ENCODE data around the gene TEKT5.

Gene TEKT5

GRCh38 chr16:10608687-10609401 is 85.9 kb downstream of the TEKT5 start:
- no peak for DNase-seq (ENCODE audit: low spot score)

DNA sequence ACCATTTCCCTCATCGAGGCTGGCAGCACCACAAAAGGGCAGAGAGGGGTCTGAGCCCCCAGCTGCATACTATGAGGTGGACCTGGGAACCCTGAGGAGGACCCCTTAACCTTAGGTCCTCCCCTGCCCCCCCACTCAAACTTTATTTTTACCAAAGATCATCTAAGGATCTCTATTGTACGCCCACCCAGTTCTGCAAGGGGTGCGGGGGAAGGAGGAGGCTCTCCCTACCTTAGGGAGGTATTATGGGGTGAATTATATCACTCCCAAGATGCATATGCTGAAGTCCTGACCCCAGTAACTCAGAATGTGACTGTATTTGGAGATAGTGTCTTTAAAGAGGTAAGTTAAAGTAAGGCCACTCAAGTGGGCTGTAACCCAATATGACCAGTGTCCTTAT is 87.6 kb downstream of the TEKT5 start:
- no peak for DNase-seq (ENCODE audit: low spot score)

DNA sequence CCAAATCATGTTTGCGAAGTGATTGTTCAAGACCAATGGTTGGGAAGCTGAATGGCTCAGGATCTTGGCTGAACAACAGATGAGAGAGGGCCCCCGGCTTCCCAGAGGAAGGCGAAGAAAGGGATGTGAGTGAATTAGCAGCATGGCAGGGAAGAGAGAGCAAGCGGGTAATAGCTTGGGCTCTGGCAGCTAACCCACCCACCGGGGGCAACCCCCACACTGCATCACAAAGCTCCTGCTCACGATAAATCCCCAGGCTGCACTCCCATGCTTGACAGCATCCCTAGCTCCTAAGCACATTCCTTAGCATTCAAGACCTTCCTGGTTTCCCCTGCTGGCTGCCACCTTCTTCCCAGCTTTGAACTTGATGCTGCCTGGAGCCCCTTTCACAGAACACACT is 88.1 kb downstream of the TEKT5 start:
- DNase-seq (ENCODE audit: low spot score) = no peak

GRCh38 chr16:10605636-10606035 is 89.1 kb downstream of the TEKT5 start:
- no peak for DNase-seq (ENCODE audit: low spot score)

DNA sequence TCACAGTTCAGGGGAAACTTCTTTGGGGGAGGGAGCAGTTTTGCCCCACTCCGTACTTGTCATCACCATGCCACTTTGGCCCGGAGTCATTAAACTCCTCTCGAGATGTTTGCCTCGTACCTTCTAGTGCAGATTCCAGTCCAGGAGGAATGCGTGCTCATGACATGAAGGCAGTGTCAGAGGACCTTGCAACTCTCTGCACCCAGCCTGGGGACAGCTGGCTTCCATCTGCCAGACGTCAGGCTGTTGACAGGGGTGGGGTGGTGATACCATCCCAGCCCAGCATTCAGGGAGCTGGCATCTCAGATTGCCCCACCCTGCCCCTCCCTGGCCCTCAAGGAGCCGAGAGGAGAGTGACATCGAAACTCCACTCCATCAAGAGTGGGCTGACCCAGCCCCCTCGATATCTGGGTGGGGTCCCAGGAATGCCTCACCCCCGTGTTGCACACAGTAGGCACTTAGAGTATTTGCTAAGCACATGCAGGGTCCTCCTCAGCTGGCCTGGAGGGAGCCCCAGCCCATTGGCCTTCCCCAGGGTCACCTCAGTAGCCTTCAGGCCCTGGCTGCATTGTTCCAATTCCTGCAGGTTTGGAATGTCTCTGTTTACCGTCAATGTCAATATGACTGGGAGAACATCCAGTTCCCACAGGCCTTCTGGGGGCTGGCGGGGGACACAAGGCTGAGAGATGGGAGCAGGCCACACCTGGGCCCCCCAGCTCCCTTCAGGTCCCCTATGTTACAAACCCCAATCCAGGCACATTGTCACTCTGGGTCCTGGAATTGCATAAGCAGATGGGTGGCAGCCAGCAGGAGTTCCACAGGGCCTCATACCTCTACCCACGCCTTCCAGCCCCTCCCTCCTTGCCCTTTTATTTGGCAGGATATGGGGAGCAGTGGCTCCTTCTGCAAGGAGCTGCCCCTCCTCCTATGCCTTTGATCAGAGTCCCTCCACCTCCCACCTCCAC is 93.0 kb downstream of the TEKT5 start:
- DNase-seq (ENCODE audit: low spot score) = no peak

DNA sequence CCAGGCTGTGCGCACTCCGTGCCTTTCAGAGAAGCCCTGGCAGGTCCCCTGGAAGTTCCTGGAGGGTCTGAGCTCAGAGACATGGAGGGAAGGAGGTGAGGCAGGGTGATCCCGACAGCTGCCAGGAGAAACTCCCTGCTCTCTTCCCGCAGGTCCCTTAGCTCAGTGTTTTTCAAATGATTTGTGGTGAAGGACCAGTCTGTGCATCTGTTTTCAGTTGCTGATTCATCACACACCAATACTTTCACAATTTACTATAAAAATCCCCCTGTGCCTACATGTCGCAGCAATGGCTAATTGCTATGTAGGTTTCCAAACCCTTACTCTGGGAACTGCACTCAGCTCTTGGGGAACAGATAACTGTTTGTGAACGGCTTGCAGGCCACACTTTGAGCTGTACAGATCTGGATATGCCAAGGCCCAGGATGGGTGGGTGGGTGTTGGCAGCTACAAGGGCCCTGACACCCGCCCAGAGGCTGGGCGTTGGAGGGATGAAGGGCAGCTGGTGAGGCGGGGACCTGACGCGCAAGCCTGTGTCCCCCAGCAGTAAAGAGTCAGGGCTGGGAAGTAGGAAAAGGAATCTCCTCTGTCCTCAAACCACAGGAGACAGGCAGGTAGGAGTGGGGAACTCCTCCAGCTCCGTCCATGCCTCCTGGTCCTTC is 93.8 kb downstream of the TEKT5 start:
- no peak for DNase-seq (ENCODE audit: low spot score)

DNA sequence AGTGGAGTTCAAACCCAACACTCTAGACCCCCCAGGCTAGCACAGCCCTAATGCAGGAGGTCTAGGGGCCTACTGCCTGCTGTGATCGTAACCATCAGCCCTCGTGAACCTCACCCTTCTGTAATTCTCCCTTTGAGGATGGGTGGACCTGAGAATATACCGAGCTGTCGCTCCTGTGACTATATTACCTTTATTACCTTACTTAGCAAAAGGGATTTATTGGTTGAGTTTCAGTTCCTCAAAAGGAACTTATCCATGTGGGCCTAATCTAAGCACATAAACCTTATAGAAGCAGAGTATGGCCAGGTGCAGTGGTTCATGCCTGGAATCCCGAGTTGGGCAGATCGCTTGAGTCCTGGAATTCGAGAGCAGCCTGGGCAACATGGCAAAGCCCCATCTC is 95.1 kb downstream of the TEKT5 start:
- DNase-seq (ENCODE audit: low spot score) = no peak

- no peak for DNase-seq (ENCODE audit: low spot score)
Measured at GRCh38 chr16:10598157-10598556, 96.6 kb downstream of the TEKT5 start.

GRCh38 chr16:10597187-10597601 is 97.5 kb downstream of the TEKT5 start:
- no peak for DNase-seq (ENCODE audit: low spot score)

GRCh38 chr16:10594312-10594950 is 100.3 kb downstream of the TEKT5 start:
- no peak for DNase-seq (ENCODE audit: low spot score)

GRCh38 chr16:10592611-10593010 is 102.1 kb downstream of the TEKT5 start:
- DNase-seq (ENCODE audit: low spot score) = no peak

GRCh38 chr16:10590342-10590741 is 104.4 kb downstream of the TEKT5 start:
- no peak for DNase-seq (ENCODE audit: low spot score)

DNA sequence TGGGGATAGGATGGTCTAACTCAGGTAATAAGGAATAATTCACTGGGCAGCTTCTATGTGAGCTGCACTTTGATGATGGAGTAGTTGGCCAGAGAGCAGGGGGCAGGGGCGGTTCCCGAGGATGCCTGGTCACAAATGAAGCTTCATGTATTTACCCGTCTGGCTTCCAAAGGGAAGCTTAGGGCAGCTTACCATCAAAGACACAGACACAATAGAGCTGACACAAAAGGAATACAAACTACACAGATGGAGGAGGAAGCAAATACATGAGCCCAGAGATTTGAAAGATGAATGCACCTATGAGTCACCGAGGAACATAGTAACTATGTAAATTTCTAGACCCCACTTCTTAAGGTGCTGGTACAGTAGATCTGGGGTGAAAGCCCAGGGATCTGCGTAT is 105.6 kb downstream of the TEKT5 start:
- no peak for DNase-seq (ENCODE audit: low spot score)

GRCh38 chr16:10587622-10588021 is 107.1 kb downstream of the TEKT5 start:
- no peak for DNase-seq (ENCODE audit: low spot score)

- no peak for DNase-seq (ENCODE audit: low spot score)
Measured at GRCh38 chr16:10584981-10585438, 109.7 kb downstream of the TEKT5 start.

- no peak for DNase-seq (ENCODE audit: low spot score)
Measured at GRCh38 chr16:10583269-10583668, 111.5 kb downstream of the TEKT5 start.

DNA sequence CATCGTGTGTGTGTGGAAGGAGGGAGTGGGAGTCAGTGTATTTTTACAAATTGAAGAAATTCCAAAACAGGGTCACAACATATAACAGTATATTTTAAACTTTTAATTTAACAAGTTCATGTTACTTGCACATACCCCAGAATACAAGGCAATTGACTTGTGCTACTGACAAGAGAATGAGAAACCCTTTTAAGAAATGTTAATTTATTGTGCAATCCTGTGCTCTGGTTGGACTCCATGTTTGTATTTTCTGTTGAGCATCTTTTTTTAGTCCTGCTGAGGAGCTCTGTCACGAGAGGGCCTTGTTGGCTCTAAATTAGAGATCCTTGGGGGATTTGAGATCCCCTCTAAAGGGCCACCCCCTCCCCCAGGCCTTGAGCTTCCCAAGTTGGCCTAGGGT is 113.2 kb downstream of the TEKT5 start:
- DNase-seq (ENCODE audit: low spot score) = no peak

DNA sequence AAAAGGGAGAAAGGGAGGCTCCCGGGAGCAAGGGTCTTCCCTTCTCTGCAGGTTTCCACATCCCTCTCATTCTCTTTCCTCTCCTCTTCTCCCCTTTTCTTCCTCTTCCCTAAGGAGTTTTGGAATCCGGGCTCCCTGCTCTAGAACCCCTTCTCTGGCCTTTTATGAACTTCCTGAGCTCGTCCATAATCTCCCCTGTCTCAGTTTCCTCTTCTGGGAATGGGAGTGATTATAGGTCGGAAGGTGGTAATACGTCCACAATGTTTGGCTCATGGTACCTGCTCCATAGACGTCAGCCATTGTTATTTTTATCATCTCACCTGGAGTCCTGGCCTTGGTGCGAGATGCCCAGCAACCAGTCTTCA is 113.9 kb downstream of the TEKT5 start:
- DNase-seq (ENCODE audit: low spot score) = no peak

DNA sequence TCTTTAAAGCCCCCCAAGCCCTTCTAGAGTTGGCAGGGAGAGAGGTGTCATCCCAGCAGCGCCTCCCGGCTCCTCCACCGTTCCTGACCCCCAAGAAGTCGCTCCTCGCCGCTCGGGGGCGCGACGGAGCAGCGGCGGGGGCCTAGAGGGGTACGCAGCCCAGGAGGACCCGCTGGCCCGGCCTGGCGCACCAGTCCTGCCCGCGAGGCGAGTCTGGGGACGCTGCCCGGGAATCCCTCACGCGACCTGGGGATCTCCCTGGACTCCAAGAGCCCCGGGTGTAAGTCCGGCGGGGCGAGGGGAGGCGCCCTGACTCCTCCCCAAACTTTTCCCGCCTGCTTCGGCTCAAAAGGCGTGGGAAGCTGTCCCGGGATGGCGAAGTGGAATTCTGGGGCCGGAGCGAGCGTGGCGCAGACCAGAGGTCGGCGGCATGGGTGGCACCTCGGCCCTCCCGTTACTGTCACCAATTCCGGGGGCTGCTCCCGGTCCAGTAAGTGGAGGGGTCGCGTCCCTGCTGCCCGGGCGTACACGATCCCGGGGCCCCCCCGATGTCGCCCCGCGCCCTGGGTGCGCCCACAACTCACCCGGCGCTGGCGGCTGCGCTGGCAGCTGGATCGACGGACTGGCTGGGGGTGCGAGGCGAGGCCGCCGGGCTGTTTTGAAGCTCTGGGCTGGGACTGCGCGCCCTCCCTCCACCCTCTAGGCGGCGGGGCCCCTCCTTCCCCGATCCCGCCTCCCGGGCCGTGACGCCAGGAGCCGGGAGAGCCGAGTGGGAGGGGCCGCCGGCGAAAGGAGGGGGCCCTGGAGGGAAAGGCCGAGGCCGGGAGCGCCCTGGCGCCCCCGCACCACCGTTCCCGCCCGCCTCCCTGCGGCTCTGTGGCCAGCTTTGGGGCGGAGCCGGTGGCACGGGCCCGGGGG is 114.5 kb downstream of the TEKT5 start, which contains the start of gene EMP2:
EMP2 (minus strand) TSS at position 634 of the 918 bp plus-strand sequence. CDS start 32,981 bp downstream, outside the sequence.
- peak; percentile 74 for DNase-seq (ENCODE audit: low spot score)

- DNase-seq (ENCODE audit: low spot score) = no peak
Measured at GRCh38 chr16:10579575-10579964, 115.2 kb downstream of the TEKT5 start.

Measured in HuH-7 (cell line).